IMR-90 (cell line): ENCODE results near the gene FAM168B. TPM values are rescaled to one million over a fixed set of nuclear protein-coding genes. Genes with fewer than 3 reads are reported as not detected.

Experiments used
- ATAC-seq: fragments of 200-7000 bp; cut with Tn5 transposase; 2 replicates; pipeline ENCODE4 v1.9.1; 2020; ENCODE audit warnings: low read depth, mild to moderate bottlenecking, moderate library complexity
- BruUV-seq: library from RNA; stranded (reverse); fragments of 400-500 nt; replicated peaks from 2 replicates; lab custom pipeline; 2021; lab: Mats Ljungman, UMichigan
- CTCF ChIA-PET: fragments of 300-600 bp; formaldehyde crosslinking; extraction: SDS; loops from one replicate; lab custom pipeline; 2021; ENCODE audit warnings: antibody characterized with exemption; lab: Yijun Ruan, JAX
- POLR2A ChIA-PET: fragments of 300-600 bp; sonication (Branson Sonifier 250); formaldehyde crosslinking; loops from one replicate; lab custom pipeline; 2022; ENCODE audit warnings: antibody characterized with exemption; ENCODE audit not compliant: unreplicated experiment; lab: Charles Lee
- DNase-seq: peaks from one replicate; pipeline ENCODE4 v3.0.0; 2013
- H2AFZ ChIP-seq: replicated peaks from 2 replicates; pipeline ENCODE3; 2013; ENCODE audit warnings: low read length, mild to moderate bottlenecking; ENCODE audit not compliant: poor library complexity
- H2AK5ac ChIP-seq: 2 replicates; pipeline ENCODE4 v1.6.1; 2013; ENCODE audit warnings: low read depth, low read length, inconsistent platforms
- H2AK9ac ChIP-seq: replicated peaks from 2 replicates; pipeline ENCODE3; 2013; ENCODE audit warnings: mild to moderate bottlenecking, low read depth, low read length, moderate library complexity; ENCODE audit not compliant: poor library complexity
- H2BK120ac ChIP-seq: 2 replicates; pipeline ENCODE4 v1.6.1; 2013; ENCODE audit warnings: low read depth, low read length, inconsistent platforms
- H2BK15ac ChIP-seq: 3 replicates; pipeline ENCODE4 v1.6.1; 2013; ENCODE audit warnings: low read depth, low read length, inconsistent platforms
- H2BK20ac ChIP-seq: 2 replicates; pipeline ENCODE4 v1.6.1; 2013; ENCODE audit warnings: low read depth, mild to moderate bottlenecking, inconsistent platforms, low read length, moderate library complexity
- H2BK5ac ChIP-seq: 2 replicates; pipeline ENCODE4 v1.6.1; 2013; ENCODE audit warnings: mild to moderate bottlenecking, low read depth, low read length, inconsistent platforms; ENCODE audit not compliant: poor library complexity, severe bottlenecking
- H3K14ac ChIP-seq: replicated peaks from 2 replicates; pipeline ENCODE4 v1.6.1; 2013; ENCODE audit warnings: low read depth, low read length, inconsistent platforms
- H3K18ac ChIP-seq: 2 replicates; pipeline ENCODE4 v1.6.1; 2013; ENCODE audit warnings: low read depth, low read length, control low read depth
- H3K23ac ChIP-seq: 2 replicates; pipeline ENCODE4 v1.6.1; 2013; ENCODE audit warnings: low read depth, low read length, inconsistent platforms
- H3K27ac ChIP-seq: 2 replicates; pipeline ENCODE4 v1.5.1; 2013; ENCODE audit warnings: mild to moderate bottlenecking, control low read depth, low read length; ENCODE audit not compliant: insufficient read depth
- H3K27me3 ChIP-seq: 2 replicates; pipeline ENCODE4 v1.6.1; 2013; ENCODE audit warnings: low read length; ENCODE audit not compliant: control insufficient read depth, insufficient read depth
- H3K36me3 ChIP-seq: 2 replicates; pipeline ENCODE4 v1.6.1; 2013; ENCODE audit warnings: low read length, mixed read lengths; ENCODE audit not compliant: control insufficient read depth, insufficient read depth
- H3K4ac ChIP-seq: 2 replicates; pipeline ENCODE4 v1.6.1; 2013; ENCODE audit warnings: low read depth, low read length, inconsistent platforms
- H3K4me1 ChIP-seq: 2 replicates; pipeline ENCODE4 v1.6.1; 2013; ENCODE audit warnings: low read length, mixed read lengths; ENCODE audit not compliant: control insufficient read depth, insufficient read depth
- H3K4me2 ChIP-seq: 2 replicates; pipeline ENCODE4 v1.6.1; 2013; ENCODE audit warnings: low read depth, mild to moderate bottlenecking, control low read depth, low read length, moderate library complexity
- H3K4me3 ChIP-seq: 2 replicates; pipeline ENCODE4 v1.5.1; 2013; ENCODE audit warnings: low read depth, mild to moderate bottlenecking, control low read depth, low read length, moderate library complexity; ENCODE audit not compliant: insufficient read depth
- H3K56ac ChIP-seq: 2 replicates; pipeline ENCODE4 v1.6.1; 2013; ENCODE audit warnings: low read length, inconsistent platforms; ENCODE audit not compliant: insufficient read depth; ENCODE audit errors: extremely low read depth
- H3K79me1 ChIP-seq, 2 experiments: 2 replicates each; pipeline ENCODE4 v1.6.1; 2013; ENCODE audit warnings: low read length in 2 of 2, inconsistent platforms in 1 of 2, low read depth in 1 of 2
- H3K9ac ChIP-seq: 2 replicates; pipeline ENCODE4 v1.6.1; 2013; ENCODE audit warnings: low read depth, low read length, control low read depth
- H3K9me1 ChIP-seq: 2 replicates; pipeline ENCODE4 v1.6.1; 2013; ENCODE audit warnings: low read length, inconsistent platforms; ENCODE audit not compliant: insufficient read depth
- H3K9me3 ChIP-seq: 2 replicates; pipeline ENCODE4 v1.6.1; 2013; ENCODE audit warnings: low read length; ENCODE audit not compliant: control insufficient read depth, insufficient read depth
- H4K20me1 ChIP-seq: 2 replicates; pipeline ENCODE4 v1.6.1; 2013; ENCODE audit warnings: low read length, inconsistent platforms; ENCODE audit not compliant: insufficient read depth
- H4K5ac ChIP-seq: 2 replicates; pipeline ENCODE4 v1.6.1; 2013; ENCODE audit warnings: mild to moderate bottlenecking, low read depth, low read length, control low read depth
- H4K8ac ChIP-seq, 2 experiments: 2 replicates each; pipeline ENCODE4 v1.6.1; 2013; ENCODE audit warnings: low read depth in 2 of 2, low read length in 2 of 2, control low read depth in 1 of 2, inconsistent platforms in 1 of 2
- H4K91ac ChIP-seq: 2 replicates; pipeline ENCODE4 v1.6.1; 2013; ENCODE audit warnings: low read depth, low read length, inconsistent platforms; ENCODE audit not compliant: insufficient read depth
- BHLHE40 ChIP-seq: fragments of 150-350 bp; IDR thresholded peaks from 2 replicates; pipeline ENCODE4 v1.6.1; 2016; ENCODE audit warnings: mild to moderate bottlenecking, low read depth, low read length
- CEBPB ChIP-seq: IDR thresholded peaks from 2 replicates; pipeline ENCODE4 v1.6.1; 2012; ENCODE audit warnings: low read depth, low read length, improper control_type of control experiment
- CHD1 ChIP-seq: IDR thresholded peaks from 2 replicates; pipeline ENCODE4 v1.6.1; 2012; ENCODE audit warnings: low read depth, low read length, improper control_type of control experiment
- FOS ChIP-seq: fragments of 150-350 bp; IDR thresholded peaks from 2 replicates; pipeline ENCODE4 v1.6.1; 2016; ENCODE audit warnings: low read depth, low read length
- MAFK ChIP-seq: IDR thresholded peaks from 2 replicates; pipeline ENCODE4 v1.6.1; 2012; ENCODE audit warnings: low read depth, low read length, improper control_type of control experiment
- MAZ ChIP-seq: IDR thresholded peaks from 2 replicates; pipeline ENCODE4 v1.6.1; 2012; ENCODE audit warnings: low read depth, mild to moderate bottlenecking, low read length, improper control_type of control experiment, moderate library complexity, borderline replicate concordance
- MXI1 ChIP-seq: IDR thresholded peaks from 2 replicates; pipeline ENCODE4 v1.6.1; 2012; ENCODE audit warnings: low read depth, mild to moderate bottlenecking, low read length, moderate library complexity, borderline replicate concordance
- NFE2L2 ChIP-seq: fragments of 150-350 bp; IDR thresholded peaks from 2 replicates; pipeline ENCODE4 v1.6.1; 2016; ENCODE audit warnings: low read depth, mild to moderate bottlenecking, low read length
- POLR2A ChIP-seq: IDR thresholded peaks from 2 replicates; pipeline ENCODE4 v1.6.1; 2012; ENCODE audit warnings: mild to moderate bottlenecking, low read depth, low read length
- RAD21 ChIP-seq: IDR thresholded peaks from 2 replicates; pipeline ENCODE4 v1.6.1; 2012; ENCODE audit warnings: low read length, improper control_type of control experiment
- RCOR1 ChIP-seq: IDR thresholded peaks from 2 replicates; pipeline ENCODE4 v1.6.1; 2012; ENCODE audit warnings: mild to moderate bottlenecking, low read length, improper control_type of control experiment; ENCODE audit not compliant: insufficient replicate concordance
- RFX5 ChIP-seq: IDR thresholded peaks from 2 replicates; pipeline ENCODE4 v1.8.0; 2012; ENCODE audit warnings: low read depth, mild to moderate bottlenecking, low read length, moderate library complexity
- SMC3 ChIP-seq: fragments of 150-350 bp; IDR thresholded peaks from 2 replicates; pipeline ENCODE4 v1.6.1; 2016; ENCODE audit warnings: low read depth, mild to moderate bottlenecking, antibody characterized with exemption, low read length, moderate library complexity
- WGBS, 2 experiments: methylation state at CpG; one replicate each; pipeline versions ENCODE4 v1.1.5 to v1.1.7; 2013; ENCODE audit warnings: missing lambda C conversion rate in 2 of 2; ENCODE audit not compliant: insufficient read length in 1 of 2; ENCODE audit errors: extremely low coverage in 2 of 2; 5-methylcytosine and 5-hydroxymethylcytosine counted together
- dilution Hi-C: fragments of 300-500 bp; cut with HindIII; formaldehyde crosslinking; loops from one replicate; pipeline ENCODE4 v1.14.3; 2018; ENCODE audit warnings: low sequenced_read_pairs; ENCODE audit not compliant: unreplicated experiment
- in situ Hi-C: fragments of 300-500 bp; cut with MboI; formaldehyde crosslinking; loops from 3 replicates; pipeline ENCODE4 v1.14.3; 2019; ENCODE audit warnings: low sequenced_read_pairs, inconsistent platforms, mixed read lengths
- intact Hi-C: fragments of 100-400 bp; cut with micrococcal nuclease; formaldehyde crosslinking; loops from 2 replicates; pipeline ENCODE4 v1.10.0; 2022
- polyA plus RNA-seq, 3 experiments: library from polyadenylated mRNA; depleted of rRNA; stranded (reverse); fragments of >200 nt; gene quantifications; 2 replicates each; pipeline ENCODE4 v1.2.3, GENCODE V29; 2012; ENCODE audit warnings: low replicate concordance in 1 of 3
- total RNA-seq: library from RNA; depleted of rRNA; stranded (reverse); fragments of >200 nt; gene quantifications from 2 replicates; pipeline ENCODE4 v1.2.3, GENCODE V29; 2012
- TF ChIP-seq, protein P1 (sequence below): fragments of 150-350 bp; IDR thresholded peaks from 2 replicates; pipeline ENCODE4 v1.6.1; 2016; ENCODE audit warnings: low read depth, mild to moderate bottlenecking, low read length, moderate library complexity, borderline replicate concordance
- TF ChIP-seq, protein P2 (sequence below): fragments of 150-350 bp; IDR thresholded peaks from 2 replicates; pipeline ENCODE4 v1.6.1; 2017; ENCODE audit warnings: mild to moderate bottlenecking, antibody characterized with exemption, low read length, low read depth
- TF ChIP-seq, protein P3 (sequence below): conservative IDR thresholded peaks from 2 replicates; pipeline ENCODE4 v1.5.1; 2012; ENCODE audit warnings: mild to moderate bottlenecking, low read depth, low read length, improper control_type of control experiment

The FAM168B gene
- total and polyA plus RNA-seq, 2 of the 4 experiments (the other 2 are of a cell fraction), result 76.4 to 106 TPM

DNA sequence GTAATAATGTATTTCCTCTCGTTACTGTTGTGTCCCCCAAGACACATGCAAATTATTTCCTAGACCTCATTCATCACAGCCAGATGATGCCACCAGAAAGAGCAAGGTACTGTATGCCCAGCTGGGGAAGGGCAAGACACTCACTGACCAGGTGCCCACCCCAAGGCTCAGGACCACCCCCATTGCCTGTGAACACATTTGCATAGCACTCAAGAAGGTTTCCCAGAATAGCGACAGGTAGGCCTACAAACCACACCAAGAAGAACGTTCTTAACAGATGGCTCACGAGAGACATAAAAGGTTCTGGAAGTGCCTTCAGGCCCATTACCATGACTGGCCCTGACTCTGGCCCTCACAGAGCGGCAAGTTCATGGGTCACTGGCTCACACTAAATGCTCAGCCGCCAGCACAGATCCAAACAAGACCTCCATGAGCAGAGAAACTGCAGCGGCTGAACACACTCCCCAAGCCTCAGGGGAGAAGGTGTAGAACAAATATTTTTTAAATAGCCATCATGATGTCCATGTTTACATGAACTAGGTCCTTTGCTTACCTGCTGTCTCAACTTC, 44.0 kb downstream of the FAM168B start:
- in situ Hi-C loops, result no loop called here
- WGBS, 2 experiments, result no CpG with 5 or more reads among the region's 7 CpGs
- CTCF ChIA-PET, result interaction anchor here (0.6 kb wide), 1 partner anchor 27 kb away, joined by 4 read pairs; no protein-coding TSS in a partner anchor

More for the DNA sequence above, 44.0 kb downstream of the FAM168B start:
- Histone ChIP-seq H4K5ac (no peak overlapping the region), H3K23ac (no peak overlapping the region), H3K27me3 (no peaks in the 10 kb centered on the region), H2AFZ (no peak overlapping the region), H2BK120ac (no peak overlapping the region), H3K9ac (no peak overlapping the region), H3K4me2 (no peak overlapping the region), H3K4me1 (no peaks in the 10 kb centered on the region), H4K20me1 (peaks cover 35% of the 10 kb centered on the region), H4K8ac (no peak overlapping the region), H3K4me3 (no peak overlapping the region), H2AK9ac (no peak overlapping the region), H2AK5ac (no peak overlapping the region), H3K9me3 (no peaks in the 10 kb centered on the region), H2BK5ac (no peak overlapping the region), H3K18ac (no peak overlapping the region), H4K91ac (no peak overlapping the region), H3K4ac (no peak overlapping the region), H3K27ac (no peak overlapping the region), H2BK20ac (no peak overlapping the region), H2BK15ac (no peak overlapping the region), H3K14ac (no peak overlapping the region), H3K79me1 (peaks cover 19 to 36% of the 10 kb centered on the region in 2 experiments), H3K9me1 (peaks cover 3% of the 10 kb centered on the region; the same call in 1 of the 2 replicates), H3K56ac (no peak overlapping the region), H3K36me3 (peaks cover 53% of the 10 kb centered on the region)
- TF ChIP-seq RCOR1, result no peak
- TF ChIP-seq, protein P1, sequence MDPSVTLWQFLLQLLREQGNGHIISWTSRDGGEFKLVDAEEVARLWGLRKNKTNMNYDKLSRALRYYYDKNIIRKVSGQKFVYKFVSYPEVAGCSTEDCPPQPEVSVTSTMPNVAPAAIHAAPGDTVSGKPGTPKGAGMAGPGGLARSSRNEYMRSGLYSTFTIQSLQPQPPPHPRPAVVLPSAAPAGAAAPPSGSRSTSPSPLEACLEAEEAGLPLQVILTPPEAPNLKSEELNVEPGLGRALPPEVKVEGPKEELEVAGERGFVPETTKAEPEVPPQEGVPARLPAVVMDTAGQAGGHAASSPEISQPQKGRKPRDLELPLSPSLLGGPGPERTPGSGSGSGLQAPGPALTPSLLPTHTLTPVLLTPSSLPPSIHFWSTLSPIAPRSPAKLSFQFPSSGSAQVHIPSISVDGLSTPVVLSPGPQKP, result no peak
- TF ChIP-seq BHLHE40, result no peak
- no peak for TF ChIP-seq SMC3
- TF ChIP-seq MAZ, result no peak
- TF ChIP-seq, protein P2, sequence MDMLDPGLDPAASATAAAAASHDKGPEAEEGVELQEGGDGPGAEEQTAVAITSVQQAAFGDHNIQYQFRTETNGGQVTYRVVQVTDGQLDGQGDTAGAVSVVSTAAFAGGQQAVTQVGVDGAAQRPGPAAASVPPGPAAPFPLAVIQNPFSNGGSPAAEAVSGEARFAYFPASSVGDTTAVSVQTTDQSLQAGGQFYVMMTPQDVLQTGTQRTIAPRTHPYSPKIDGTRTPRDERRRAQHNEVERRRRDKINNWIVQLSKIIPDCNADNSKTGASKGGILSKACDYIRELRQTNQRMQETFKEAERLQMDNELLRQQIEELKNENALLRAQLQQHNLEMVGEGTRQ, result no peak
- TF ChIP-seq, protein P3, sequence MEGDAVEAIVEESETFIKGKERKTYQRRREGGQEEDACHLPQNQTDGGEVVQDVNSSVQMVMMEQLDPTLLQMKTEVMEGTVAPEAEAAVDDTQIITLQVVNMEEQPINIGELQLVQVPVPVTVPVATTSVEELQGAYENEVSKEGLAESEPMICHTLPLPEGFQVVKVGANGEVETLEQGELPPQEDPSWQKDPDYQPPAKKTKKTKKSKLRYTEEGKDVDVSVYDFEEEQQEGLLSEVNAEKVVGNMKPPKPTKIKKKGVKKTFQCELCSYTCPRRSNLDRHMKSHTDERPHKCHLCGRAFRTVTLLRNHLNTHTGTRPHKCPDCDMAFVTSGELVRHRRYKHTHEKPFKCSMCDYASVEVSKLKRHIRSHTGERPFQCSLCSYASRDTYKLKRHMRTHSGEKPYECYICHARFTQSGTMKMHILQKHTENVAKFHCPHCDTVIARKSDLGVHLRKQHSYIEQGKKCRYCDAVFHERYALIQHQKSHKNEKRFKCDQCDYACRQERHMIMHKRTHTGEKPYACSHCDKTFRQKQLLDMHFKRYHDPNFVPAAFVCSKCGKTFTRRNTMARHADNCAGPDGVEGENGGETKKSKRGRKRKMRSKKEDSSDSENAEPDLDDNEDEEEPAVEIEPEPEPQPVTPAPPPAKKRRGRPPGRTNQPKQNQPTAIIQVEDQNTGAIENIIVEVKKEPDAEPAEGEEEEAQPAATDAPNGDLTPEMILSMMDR, result no peak
- TF ChIP-seq NFE2L2, result no peak
- no peak for TF ChIP-seq MAFK
- TF ChIP-seq MXI1, result no peak
- TF ChIP-seq FOS, result no peak
- no peak for TF ChIP-seq POLR2A
- no peak for TF ChIP-seq CHD1
- TF ChIP-seq RAD21, result no peak
- TF ChIP-seq CEBPB, result no peak
- no peak for TF ChIP-seq RFX5
- intact Hi-C loops (no loop called here), dilution Hi-C loops (no loop called here)
- POLR2A ChIA-PET, result no interaction called here
- no peak for ATAC-seq
- BruUV-seq, result TSS peak; percentile 27
- no peak for DNase-seq
